ENCODE measurements around the gene ASB11.

- TF ChIP-seq SP1 (IDR thresholded peaks at IDR 0.05) (no peak), CTBP1 (IDR thresholded peaks at IDR 0.05; ENCODE audit: borderline replicate concordance) (no peak), TARDBP (IDR thresholded peaks at IDR 0.05) (no peak), ZNF384 (IDR thresholded peaks at IDR 0.05) (no peak), SUZ12 (IDR thresholded peaks at IDR 0.05) (no peak), ELF4 (IDR thresholded peaks at IDR 0.05) (no peak), PKNOX1 (IDR thresholded peaks at IDR 0.05) (no peak), HDGF (IDR thresholded peaks at IDR 0.05; ENCODE audit: borderline replicate concordance) (no peak), FOXM1 (IDR thresholded peaks at IDR 0.05; ENCODE audit: borderline replicate concordance) (no peak), BHLHE40 (IDR thresholded peaks at IDR 0.05; ENCODE audit: borderline replicate concordance) (no peak)
Observed at GRCh38 chrX:15269618-15270521, 45.6 kb downstream of the ASB11 start, which contains the start of gene ASB9.
